ENCODE data around the gene PLEKHJ1.
A peak's percentile ranks its signal among the peaks of the same experiment; 100 is the strongest.
"Not testable (repeated sequence)": the region's sequence is repeated elsewhere in the genome, so short reads cannot be mapped to it uniquely, and the experiment has no call there.

Gene PLEKHJ1

GRCh38 chr19:2200624-2201294, 35.4 kb downstream of the PLEKHJ1 start:
- not testable (repeated sequence) for DNase-seq (ENCODE audit: low spot score in 2 of 2); H3K27ac Mint-ChIP-seq; ATAC-seq (ENCODE audit: low read depth); H3K4me3 Mint-ChIP-seq; H3K9me3 Mint-ChIP-seq; H3K27me3 Mint-ChIP-seq
- H3K36me3 Mint-ChIP-seq = peaks cover 16% of the 10 kb centered on the region
- H3K4me1 Mint-ChIP-seq = peaks cover 14% of the 10 kb centered on the region

GRCh38 chr19:2199861-2200623, 36.1 kb downstream of the PLEKHJ1 start:
- H3K27ac Mint-ChIP-seq = no peak overlapping the region
- H3K27me3 Mint-ChIP-seq = no peaks in the 10 kb centered on the region
- ATAC-seq (ENCODE audit: low read depth) (no peak), DNase-seq (ENCODE audit: low spot score in 2 of 2) (no peak)
- H3K36me3 Mint-ChIP-seq = peaks cover 16% of the 10 kb centered on the region
- H3K4me1 Mint-ChIP-seq = peaks cover 14% of the 10 kb centered on the region
- H3K9me3 Mint-ChIP-seq = no peaks in the 10 kb centered on the region
- no peak overlapping the region for H3K4me3 Mint-ChIP-seq

- H3K4me3 Mint-ChIP-seq = no peak overlapping the region
- no peak overlapping the region for H3K27ac Mint-ChIP-seq
- no peaks in the 10 kb centered on the region for H3K27me3 Mint-ChIP-seq
- DNase-seq (ENCODE audit: low spot score in 2 of 2) (no peak), ATAC-seq (ENCODE audit: low read depth) (peak; percentile 54)
- peaks cover 14% of the 10 kb centered on the region for H3K36me3 Mint-ChIP-seq
- H3K9me3 Mint-ChIP-seq = no peaks in the 10 kb centered on the region
- H3K4me1 Mint-ChIP-seq = peaks cover 13% of the 10 kb centered on the region
Observed at GRCh38 chr19:2199215-2199614, 36.9 kb downstream of the PLEKHJ1 start.

GRCh38 chr19:2198317-2198716, 37.8 kb downstream of the PLEKHJ1 start:
- Mint-ChIP-seq H3K36me3 (peaks cover 12% of the 10 kb centered on the region), H3K4me1 (peaks cover 9% of the 10 kb centered on the region), H3K27ac (no peak overlapping the region), H3K9me3 (no peaks in the 10 kb centered on the region), H3K27me3 (no peaks in the 10 kb centered on the region), H3K4me3 (no peak overlapping the region)
- DNase-seq (ENCODE audit: low spot score in 2 of 2) (no peak), ATAC-seq (ENCODE audit: low read depth) (no peak)

GRCh38 chr19:2197270-2197669, 38.9 kb downstream of the PLEKHJ1 start:
- DNase-seq (ENCODE audit: low spot score in 2 of 2) (no peak), ATAC-seq (ENCODE audit: low read depth) (no peak)
- H3K36me3 Mint-ChIP-seq = peaks cover 17% of the 10 kb centered on the region
- H3K9me3 Mint-ChIP-seq = no peaks in the 10 kb centered on the region
- no peaks in the 10 kb centered on the region for H3K27me3 Mint-ChIP-seq
- H3K4me1 Mint-ChIP-seq = peaks cover 9% of the 10 kb centered on the region
- H3K27ac Mint-ChIP-seq = no peak overlapping the region
- no peak overlapping the region for H3K4me3 Mint-ChIP-seq

- Mint-ChIP-seq H3K27ac (no peak overlapping the region), H3K27me3 (no peaks in the 10 kb centered on the region), H3K9me3 (no peaks in the 10 kb centered on the region), H3K36me3 (peaks cover 18% of the 10 kb centered on the region), H3K4me3 (no peak overlapping the region), H3K4me1 (peaks cover 5% of the 10 kb centered on the region)
- DNase-seq (ENCODE audit: low spot score in 2 of 2) (no peak), ATAC-seq (ENCODE audit: low read depth) (no peak)
Observed at GRCh38 chr19:2195914-2196313, 40.2 kb downstream of the PLEKHJ1 start.

GRCh38 chr19:2195361-2195760, 40.8 kb downstream of the PLEKHJ1 start:
- Mint-ChIP-seq H3K4me3 (no peak overlapping the region), H3K9me3 (no peaks in the 10 kb centered on the region), H3K27ac (no peak overlapping the region), H3K27me3 (no peaks in the 10 kb centered on the region), H3K4me1 (peaks cover 5% of the 10 kb centered on the region), H3K36me3 (peaks cover 17% of the 10 kb centered on the region)
- DNase-seq (ENCODE audit: low spot score in 2 of 2) (no peak), ATAC-seq (ENCODE audit: low read depth) (no peak)

- Mint-ChIP-seq H3K27me3 (no peaks in the 10 kb centered on the region), H3K27ac (no peak overlapping the region), H3K4me3 (no peak overlapping the region)
Observed at GRCh38 chr19:2194513-2195078, 41.5 kb downstream of the PLEKHJ1 start.

GRCh38 chr19:2193807-2194206, 42.3 kb downstream of the PLEKHJ1 start:
- H3K9me3 Mint-ChIP-seq = no peaks in the 10 kb centered on the region
- no peak overlapping the region for H3K27ac Mint-ChIP-seq
- no peaks in the 10 kb centered on the region for H3K27me3 Mint-ChIP-seq

More at GRCh38 chr19:2194513-2195078, 41.5 kb downstream of the PLEKHJ1 start:
- no peak for DNase-seq (ENCODE audit: low spot score in 2 of 2)
- Mint-ChIP-seq H3K36me3 (peaks cover 17% of the 10 kb centered on the region), H3K4me1 (peaks cover 5% of the 10 kb centered on the region), H3K9me3 (no peaks in the 10 kb centered on the region)
- no peak for ATAC-seq (ENCODE audit: low read depth)

GRCh38 chr19:2192862-2193261, 43.3 kb downstream of the PLEKHJ1 start:
- peaks cover 5% of the 10 kb centered on the region for H3K4me1 Mint-ChIP-seq
- ATAC-seq (ENCODE audit: low read depth) (no peak), DNase-seq (ENCODE audit: low spot score in 2 of 2) (no peak)
- H3K4me3 Mint-ChIP-seq = no peak overlapping the region
- no peaks in the 10 kb centered on the region for H3K27me3 Mint-ChIP-seq
- no peak overlapping the region for H3K27ac Mint-ChIP-seq
- peaks cover 19% of the 10 kb centered on the region for H3K36me3 Mint-ChIP-seq
- no peaks in the 10 kb centered on the region for H3K9me3 Mint-ChIP-seq

More at GRCh38 chr19:2193807-2194206, 42.3 kb downstream of the PLEKHJ1 start:
- DNase-seq (ENCODE audit: low spot score in 2 of 2) (no peak), ATAC-seq (ENCODE audit: low read depth) (no peak)
- peaks cover 2% of the 10 kb centered on the region for H3K4me1 Mint-ChIP-seq
- peaks cover 17% of the 10 kb centered on the region for H3K36me3 Mint-ChIP-seq
- no peak overlapping the region for H3K4me3 Mint-ChIP-seq

- ATAC-seq (ENCODE audit: low read depth) = no peak
- Mint-ChIP-seq H3K4me3 (no peak overlapping the region), H3K9me3 (no peaks in the 10 kb centered on the region), H3K36me3 (peaks cover 18% of the 10 kb centered on the region), H3K27me3 (no peaks in the 10 kb centered on the region), H3K4me1 (peaks cover 12% of the 10 kb centered on the region), H3K27ac (no peak overlapping the region)
- DNase-seq (ENCODE audit: low spot score in 2 of 2) = no peak
Observed at GRCh38 chr19:2191456-2192310, 44.4 kb downstream of the PLEKHJ1 start.

- H3K36me3 Mint-ChIP-seq = peaks cover 20% of the 10 kb centered on the region
- no peak overlapping the region for H3K27ac Mint-ChIP-seq
Observed at GRCh38 chr19:2190848-2191455, 45.2 kb downstream of the PLEKHJ1 start.

GRCh38 chr19:2189880-2190279, 46.2 kb downstream of the PLEKHJ1 start:
- Mint-ChIP-seq H3K27ac (no peak overlapping the region), H3K4me3 (no peak overlapping the region)
- ATAC-seq (ENCODE audit: low read depth) = no peak

More at GRCh38 chr19:2190848-2191455, 45.2 kb downstream of the PLEKHJ1 start:
- DNase-seq (ENCODE audit: low spot score in 2 of 2) (no peak), ATAC-seq (ENCODE audit: low read depth) (no peak)
- Mint-ChIP-seq H3K27me3 (no peaks in the 10 kb centered on the region), H3K4me3 (no peak overlapping the region), H3K4me1 (peaks cover 12% of the 10 kb centered on the region), H3K9me3 (no peaks in the 10 kb centered on the region)

More at GRCh38 chr19:2189880-2190279, 46.2 kb downstream of the PLEKHJ1 start:
- Mint-ChIP-seq H3K4me1 (peaks cover 18% of the 10 kb centered on the region), H3K9me3 (no peaks in the 10 kb centered on the region), H3K36me3 (peaks cover 23% of the 10 kb centered on the region), H3K27me3 (no peaks in the 10 kb centered on the region)
- no peak for DNase-seq (ENCODE audit: low spot score in 2 of 2)

Measured in memory B cell (primary cell).